A204.1 (cell line): ENCODE results near the gene PCDHB7.
"Not testable (repeated sequence)": the region's sequence is repeated elsewhere in the genome, so short reads cannot be mapped to it uniquely, and the experiment has no call there.

Source experiments
- FAIRE-seq: peaks from 2 replicates; lab custom pipeline; 2012; peaks lifted over from hg19 to GRCh38; lab: Jason Lieb, UNC

Gene PCDHB7

DNA sequence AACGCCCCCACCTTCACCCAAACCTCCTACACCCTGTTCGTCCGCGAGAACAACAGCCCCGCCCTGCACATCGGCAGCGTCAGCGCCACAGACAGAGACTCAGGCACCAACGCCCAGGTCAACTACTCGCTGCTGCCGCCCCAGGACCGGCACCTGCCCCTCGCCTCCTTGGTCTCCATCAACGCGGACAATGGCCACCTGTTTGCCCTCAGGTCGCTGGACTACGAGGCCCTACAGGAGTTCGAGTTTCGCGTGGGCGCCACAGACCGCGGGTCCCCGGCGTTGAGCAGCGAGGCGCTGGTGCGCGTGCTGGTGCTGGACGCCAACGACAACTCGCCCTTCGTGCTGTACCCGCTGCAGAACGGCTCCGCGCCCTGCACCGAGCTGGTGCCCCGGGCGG, 52.4 kb downstream of the PCDHB7 start:
- not testable (repeated sequence) for FAIRE-seq

GRCh38 chr5:141225421-141225820, 53.0 kb downstream of the PCDHB7 start:
- FAIRE-seq, result not testable (repeated sequence)
